Transverse colon (tissue), 4 donors: ENCODE results near the gene CNOT10.

ENCODE experiments used
- CTCF ChIP-seq, 5 experiments: fragments of 200-600 bp in 3 of 5; fragments of 450-650 bp in 2 of 5; sonication (generic) in 3 of 5; IDR thresholded peaks; 1 replicate in 2 of 5; 2 replicates in 3 of 5; pipeline ENCODE4 v1.5.1; 2016 to 2017; ENCODE audit warnings: antibody characterized with exemption in 5 of 5, inconsistent platforms in 3 of 5, mild to moderate bottlenecking in 2 of 5, moderate library complexity in 1 of 5
- POLR2A ChIP-seq: fragments of 450-650 bp; IDR thresholded peaks from one replicate; pipeline ENCODE4 v1.6.1; 2016; ENCODE audit warnings: antibody characterized with exemption, mild to moderate bottlenecking, moderate library complexity
- POLR2AphosphoS5 ChIP-seq, 3 donors: sonication (generic); formaldehyde crosslinking; IDR thresholded peaks; one replicate each; pipeline ENCODE4 v1.6.1; 2016; ENCODE audit warnings: antibody characterized with exemption in 3 of 3

GRCh38 chr3:32755761-32756160, 70.8 kb downstream of the CNOT10 start:
- TF ChIP-seq POLR2AphosphoS5 (IDR thresholded peaks at IDR 0.05) (no peak), CTCF (IDR thresholded peaks at IDR 0.05) (no peak), POLR2A (no peak)
